IMR-90 (cell line): ENCODE data around the gene TBC1D22A. TPM values are rescaled to one million over a fixed set of nuclear protein-coding genes. Genes with fewer than 3 reads are reported as not detected.
A peak's percentile ranks its signal among the peaks of the same experiment; 100 is the strongest.

Experiments
- ATAC-seq: fragments of 200-7000 bp; cut with Tn5 transposase; 2 replicates; pipeline ENCODE4 v1.9.1; 2020; ENCODE audit warnings: low read depth, mild to moderate bottlenecking, moderate library complexity
- BruUV-seq: library from RNA; stranded (reverse); fragments of 400-500 nt; replicated peaks from 2 replicates; lab custom pipeline; 2021; lab: Mats Ljungman, UMichigan
- CTCF ChIA-PET: fragments of 300-600 bp; formaldehyde crosslinking; extraction: SDS; loops from one replicate; lab custom pipeline; 2021; ENCODE audit warnings: antibody characterized with exemption; lab: Yijun Ruan, JAX
- POLR2A ChIA-PET: fragments of 300-600 bp; sonication (Branson Sonifier 250); formaldehyde crosslinking; loops from one replicate; lab custom pipeline; 2022; ENCODE audit warnings: antibody characterized with exemption; ENCODE audit not compliant: unreplicated experiment; lab: Charles Lee
- DNase-seq: peaks from one replicate; pipeline ENCODE4 v3.0.0; 2013
- H2AFZ ChIP-seq: replicated peaks from 2 replicates; pipeline ENCODE3; 2013; ENCODE audit warnings: low read length, mild to moderate bottlenecking; ENCODE audit not compliant: poor library complexity
- H2AK5ac ChIP-seq: 2 replicates; pipeline ENCODE4 v1.6.1; 2013; ENCODE audit warnings: low read depth, low read length, inconsistent platforms
- H2AK9ac ChIP-seq: replicated peaks from 2 replicates; pipeline ENCODE3; 2013; ENCODE audit warnings: mild to moderate bottlenecking, low read depth, low read length, moderate library complexity; ENCODE audit not compliant: poor library complexity
- H2BK120ac ChIP-seq: 2 replicates; pipeline ENCODE4 v1.6.1; 2013; ENCODE audit warnings: low read depth, low read length, inconsistent platforms
- H2BK15ac ChIP-seq: 3 replicates; pipeline ENCODE4 v1.6.1; 2013; ENCODE audit warnings: low read depth, low read length, inconsistent platforms
- H2BK20ac ChIP-seq: 2 replicates; pipeline ENCODE4 v1.6.1; 2013; ENCODE audit warnings: low read depth, mild to moderate bottlenecking, inconsistent platforms, low read length, moderate library complexity
- H2BK5ac ChIP-seq: 2 replicates; pipeline ENCODE4 v1.6.1; 2013; ENCODE audit warnings: mild to moderate bottlenecking, low read depth, low read length, inconsistent platforms; ENCODE audit not compliant: poor library complexity, severe bottlenecking
- H3K14ac ChIP-seq: replicated peaks from 2 replicates; pipeline ENCODE4 v1.6.1; 2013; ENCODE audit warnings: low read depth, low read length, inconsistent platforms
- H3K18ac ChIP-seq: 2 replicates; pipeline ENCODE4 v1.6.1; 2013; ENCODE audit warnings: low read depth, low read length, control low read depth
- H3K23ac ChIP-seq: 2 replicates; pipeline ENCODE4 v1.6.1; 2013; ENCODE audit warnings: low read depth, low read length, inconsistent platforms
- H3K27ac ChIP-seq: 2 replicates; pipeline ENCODE4 v1.5.1; 2013; ENCODE audit warnings: mild to moderate bottlenecking, control low read depth, low read length; ENCODE audit not compliant: insufficient read depth
- H3K27me3 ChIP-seq: 2 replicates; pipeline ENCODE4 v1.6.1; 2013; ENCODE audit warnings: low read length; ENCODE audit not compliant: control insufficient read depth, insufficient read depth
- H3K36me3 ChIP-seq: 2 replicates; pipeline ENCODE4 v1.6.1; 2013; ENCODE audit warnings: low read length, mixed read lengths; ENCODE audit not compliant: control insufficient read depth, insufficient read depth
- H3K4ac ChIP-seq: 2 replicates; pipeline ENCODE4 v1.6.1; 2013; ENCODE audit warnings: low read depth, low read length, inconsistent platforms
- H3K4me1 ChIP-seq: 2 replicates; pipeline ENCODE4 v1.6.1; 2013; ENCODE audit warnings: low read length, mixed read lengths; ENCODE audit not compliant: control insufficient read depth, insufficient read depth
- H3K4me2 ChIP-seq: 2 replicates; pipeline ENCODE4 v1.6.1; 2013; ENCODE audit warnings: low read depth, mild to moderate bottlenecking, control low read depth, low read length, moderate library complexity
- H3K4me3 ChIP-seq: 2 replicates; pipeline ENCODE4 v1.5.1; 2013; ENCODE audit warnings: low read depth, mild to moderate bottlenecking, control low read depth, low read length, moderate library complexity; ENCODE audit not compliant: insufficient read depth
- H3K56ac ChIP-seq: 2 replicates; pipeline ENCODE4 v1.6.1; 2013; ENCODE audit warnings: low read length, inconsistent platforms; ENCODE audit not compliant: insufficient read depth; ENCODE audit errors: extremely low read depth
- H3K79me1 ChIP-seq, 2 experiments: 2 replicates each; pipeline ENCODE4 v1.6.1; 2013; ENCODE audit warnings: low read length in 2 of 2, inconsistent platforms in 1 of 2, low read depth in 1 of 2
- H3K9ac ChIP-seq: 2 replicates; pipeline ENCODE4 v1.6.1; 2013; ENCODE audit warnings: low read depth, low read length, control low read depth
- H3K9me1 ChIP-seq: 2 replicates; pipeline ENCODE4 v1.6.1; 2013; ENCODE audit warnings: low read length, inconsistent platforms; ENCODE audit not compliant: insufficient read depth
- H3K9me3 ChIP-seq: 2 replicates; pipeline ENCODE4 v1.6.1; 2013; ENCODE audit warnings: low read length; ENCODE audit not compliant: control insufficient read depth, insufficient read depth
- H4K20me1 ChIP-seq: 2 replicates; pipeline ENCODE4 v1.6.1; 2013; ENCODE audit warnings: low read length, inconsistent platforms; ENCODE audit not compliant: insufficient read depth
- H4K5ac ChIP-seq: 2 replicates; pipeline ENCODE4 v1.6.1; 2013; ENCODE audit warnings: mild to moderate bottlenecking, low read depth, low read length, control low read depth
- H4K8ac ChIP-seq, 2 experiments: 2 replicates each; pipeline ENCODE4 v1.6.1; 2013; ENCODE audit warnings: low read depth in 2 of 2, low read length in 2 of 2, control low read depth in 1 of 2, inconsistent platforms in 1 of 2
- H4K91ac ChIP-seq: 2 replicates; pipeline ENCODE4 v1.6.1; 2013; ENCODE audit warnings: low read depth, low read length, inconsistent platforms; ENCODE audit not compliant: insufficient read depth
- BHLHE40 ChIP-seq: fragments of 150-350 bp; IDR thresholded peaks from 2 replicates; pipeline ENCODE4 v1.6.1; 2016; ENCODE audit warnings: mild to moderate bottlenecking, low read depth, low read length
- CEBPB ChIP-seq: IDR thresholded peaks from 2 replicates; pipeline ENCODE4 v1.6.1; 2012; ENCODE audit warnings: low read depth, low read length, improper control_type of control experiment
- CHD1 ChIP-seq: IDR thresholded peaks from 2 replicates; pipeline ENCODE4 v1.6.1; 2012; ENCODE audit warnings: low read depth, low read length, improper control_type of control experiment
- ELK1 ChIP-seq: fragments of 150-350 bp; IDR thresholded peaks from 2 replicates; pipeline ENCODE4 v1.6.1; 2016; ENCODE audit warnings: low read depth, mild to moderate bottlenecking, low read length, moderate library complexity, borderline replicate concordance
- FOS ChIP-seq: fragments of 150-350 bp; IDR thresholded peaks from 2 replicates; pipeline ENCODE4 v1.6.1; 2016; ENCODE audit warnings: low read depth, low read length
- MAFK ChIP-seq: IDR thresholded peaks from 2 replicates; pipeline ENCODE4 v1.6.1; 2012; ENCODE audit warnings: low read depth, low read length, improper control_type of control experiment
- MAZ ChIP-seq: IDR thresholded peaks from 2 replicates; pipeline ENCODE4 v1.6.1; 2012; ENCODE audit warnings: low read depth, mild to moderate bottlenecking, low read length, improper control_type of control experiment, moderate library complexity, borderline replicate concordance
- MXI1 ChIP-seq: IDR thresholded peaks from 2 replicates; pipeline ENCODE4 v1.6.1; 2012; ENCODE audit warnings: low read depth, mild to moderate bottlenecking, low read length, moderate library complexity, borderline replicate concordance
- NFE2L2 ChIP-seq: fragments of 150-350 bp; IDR thresholded peaks from 2 replicates; pipeline ENCODE4 v1.6.1; 2016; ENCODE audit warnings: low read depth, mild to moderate bottlenecking, low read length
- POLR2A ChIP-seq: IDR thresholded peaks from 2 replicates; pipeline ENCODE4 v1.6.1; 2012; ENCODE audit warnings: mild to moderate bottlenecking, low read depth, low read length
- RAD21 ChIP-seq: IDR thresholded peaks from 2 replicates; pipeline ENCODE4 v1.6.1; 2012; ENCODE audit warnings: low read length, improper control_type of control experiment
- RCOR1 ChIP-seq: IDR thresholded peaks from 2 replicates; pipeline ENCODE4 v1.6.1; 2012; ENCODE audit warnings: mild to moderate bottlenecking, low read length, improper control_type of control experiment; ENCODE audit not compliant: insufficient replicate concordance
- RFX5 ChIP-seq: IDR thresholded peaks from 2 replicates; pipeline ENCODE4 v1.8.0; 2012; ENCODE audit warnings: low read depth, mild to moderate bottlenecking, low read length, moderate library complexity
- SMC3 ChIP-seq: fragments of 150-350 bp; IDR thresholded peaks from 2 replicates; pipeline ENCODE4 v1.6.1; 2016; ENCODE audit warnings: low read depth, mild to moderate bottlenecking, antibody characterized with exemption, low read length, moderate library complexity
- WGBS, 2 experiments: methylation state at CpG; one replicate each; pipeline versions ENCODE4 v1.1.5 to v1.1.7; 2013; ENCODE audit warnings: missing lambda C conversion rate in 2 of 2; ENCODE audit not compliant: insufficient read length in 1 of 2; ENCODE audit errors: extremely low coverage in 2 of 2; 5-methylcytosine and 5-hydroxymethylcytosine counted together
- dilution Hi-C: fragments of 300-500 bp; cut with HindIII; formaldehyde crosslinking; loops from one replicate; pipeline ENCODE4 v1.14.3; 2018; ENCODE audit warnings: low sequenced_read_pairs; ENCODE audit not compliant: unreplicated experiment
- in situ Hi-C: fragments of 300-500 bp; cut with MboI; formaldehyde crosslinking; loops from 3 replicates; pipeline ENCODE4 v1.14.3; 2019; ENCODE audit warnings: low sequenced_read_pairs, inconsistent platforms, mixed read lengths
- intact Hi-C: fragments of 100-400 bp; cut with micrococcal nuclease; formaldehyde crosslinking; loops from 2 replicates; pipeline ENCODE4 v1.10.0; 2022
- polyA plus RNA-seq, 3 experiments: library from polyadenylated mRNA; depleted of rRNA; stranded (reverse); fragments of >200 nt; gene quantifications; 2 replicates each; pipeline ENCODE4 v1.2.3, GENCODE V29; 2012; ENCODE audit warnings: low replicate concordance in 1 of 3
- total RNA-seq: library from RNA; depleted of rRNA; stranded (reverse); fragments of >200 nt; gene quantifications from 2 replicates; pipeline ENCODE4 v1.2.3, GENCODE V29; 2012
- TF ChIP-seq, protein P1 (sequence below): conservative IDR thresholded peaks from 2 replicates; pipeline ENCODE4 v1.5.1; 2012; ENCODE audit warnings: mild to moderate bottlenecking, low read depth, low read length, improper control_type of control experiment
- TF ChIP-seq, protein P2 (sequence below): fragments of 150-350 bp; IDR thresholded peaks from 2 replicates; pipeline ENCODE4 v1.6.1; 2017; ENCODE audit warnings: mild to moderate bottlenecking, antibody characterized with exemption, low read length, low read depth

TBC1D22A gene
- total and polyA plus RNA-seq, 2 of the 4 experiments (the other 2 are of a cell fraction), result 9.0 to 16.7 TPM

DNA sequence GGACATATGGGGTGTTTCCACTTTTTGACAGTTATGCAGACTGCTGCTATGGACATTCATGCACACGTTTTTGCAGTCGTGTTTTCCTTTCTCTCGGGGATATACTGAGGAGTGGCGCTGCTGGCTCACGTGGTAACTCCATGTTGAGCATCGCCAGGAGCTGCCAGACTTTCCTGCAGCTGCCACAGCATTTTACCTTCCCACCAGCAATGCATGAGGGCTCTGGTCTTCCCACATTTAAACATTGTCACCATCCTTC is 95.4 kb downstream of the TBC1D22A start:
- in situ Hi-C loops (no loop called here), dilution Hi-C loops (no loop called here), intact Hi-C loops (no loop called here)
- peaks cover 14% of the 10 kb centered on the region for H4K20me1 ChIP-seq
- ATAC-seq (no peak), DNase-seq (no peak)
- no peak overlapping the region for H2AK5ac ChIP-seq
- H3K4ac ChIP-seq, result no peak overlapping the region
- no peak overlapping the region for H4K91ac ChIP-seq
- TF ChIP-seq MAZ, result no peak
- TF ChIP-seq FOS, result no peak
- no peak for TF ChIP-seq BHLHE40
- TF ChIP-seq MXI1, result no peak
- TF ChIP-seq SMC3, result no peak
- no peak for TF ChIP-seq CHD1
- TF ChIP-seq MAFK, result no peak
- no peak for TF ChIP-seq RAD21
- no peak for TF ChIP-seq CEBPB
- TF ChIP-seq ELK1, result no peak
- no peak for TF ChIP-seq RCOR1
- no peak for TF ChIP-seq POLR2A
- TF ChIP-seq, protein P1, sequence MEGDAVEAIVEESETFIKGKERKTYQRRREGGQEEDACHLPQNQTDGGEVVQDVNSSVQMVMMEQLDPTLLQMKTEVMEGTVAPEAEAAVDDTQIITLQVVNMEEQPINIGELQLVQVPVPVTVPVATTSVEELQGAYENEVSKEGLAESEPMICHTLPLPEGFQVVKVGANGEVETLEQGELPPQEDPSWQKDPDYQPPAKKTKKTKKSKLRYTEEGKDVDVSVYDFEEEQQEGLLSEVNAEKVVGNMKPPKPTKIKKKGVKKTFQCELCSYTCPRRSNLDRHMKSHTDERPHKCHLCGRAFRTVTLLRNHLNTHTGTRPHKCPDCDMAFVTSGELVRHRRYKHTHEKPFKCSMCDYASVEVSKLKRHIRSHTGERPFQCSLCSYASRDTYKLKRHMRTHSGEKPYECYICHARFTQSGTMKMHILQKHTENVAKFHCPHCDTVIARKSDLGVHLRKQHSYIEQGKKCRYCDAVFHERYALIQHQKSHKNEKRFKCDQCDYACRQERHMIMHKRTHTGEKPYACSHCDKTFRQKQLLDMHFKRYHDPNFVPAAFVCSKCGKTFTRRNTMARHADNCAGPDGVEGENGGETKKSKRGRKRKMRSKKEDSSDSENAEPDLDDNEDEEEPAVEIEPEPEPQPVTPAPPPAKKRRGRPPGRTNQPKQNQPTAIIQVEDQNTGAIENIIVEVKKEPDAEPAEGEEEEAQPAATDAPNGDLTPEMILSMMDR, result no peak
- TF ChIP-seq, protein P2, sequence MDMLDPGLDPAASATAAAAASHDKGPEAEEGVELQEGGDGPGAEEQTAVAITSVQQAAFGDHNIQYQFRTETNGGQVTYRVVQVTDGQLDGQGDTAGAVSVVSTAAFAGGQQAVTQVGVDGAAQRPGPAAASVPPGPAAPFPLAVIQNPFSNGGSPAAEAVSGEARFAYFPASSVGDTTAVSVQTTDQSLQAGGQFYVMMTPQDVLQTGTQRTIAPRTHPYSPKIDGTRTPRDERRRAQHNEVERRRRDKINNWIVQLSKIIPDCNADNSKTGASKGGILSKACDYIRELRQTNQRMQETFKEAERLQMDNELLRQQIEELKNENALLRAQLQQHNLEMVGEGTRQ, result no peak
- TF ChIP-seq NFE2L2, result no peak
- no peak for TF ChIP-seq RFX5
- H2BK120ac ChIP-seq, result no peak overlapping the region
- H4K5ac ChIP-seq, result no peak overlapping the region
- H2BK5ac ChIP-seq, result no peak overlapping the region
- H3K9ac ChIP-seq, result no peak overlapping the region
- H3K27me3 ChIP-seq, result no peaks in the 10 kb centered on the region
- H2AFZ ChIP-seq, result no peak overlapping the region
- H3K27ac ChIP-seq, result no peak overlapping the region
- ChIA-PET CTCF (interaction anchor here (1.8 kb wide), 1 partner anchor 12 kb away, joined by 4 read pairs; no protein-coding TSS in a partner anchor), POLR2A (no interaction called here)
- no TSS peak for BruUV-seq
- no peaks in the 10 kb centered on the region for H3K4me1 ChIP-seq
- no peak overlapping the region for H2BK20ac ChIP-seq
- H2AK9ac ChIP-seq, result peak overlapping the region; percentile 55
- peaks cover 9% of the 10 kb centered on the region; the same call in 1 of the 2 replicates for H3K9me1 ChIP-seq
- no peak overlapping the region for H3K14ac ChIP-seq
- H3K4me2 ChIP-seq, result no peak overlapping the region
- no peaks in the 10 kb centered on the region for H3K36me3 ChIP-seq
- no peak overlapping the region for H2BK15ac ChIP-seq
- H3K56ac ChIP-seq, result no peak overlapping the region
- H3K4me3 ChIP-seq, result no peak overlapping the region
- peaks cover 16 to 40% of the 10 kb centered on the region in 2 experiments for H3K79me1 ChIP-seq
- H3K18ac ChIP-seq, result no peak overlapping the region
- no peak overlapping the region; the same call in 1 of the 2 replicates for H3K23ac ChIP-seq
- WGBS, 2 experiments, result 84% methylated on average over 6 of the region's 6 CpGs; no CpG with 5 or more reads in 1 of the 2 experiments
- peaks cover 3% of the 10 kb centered on the region; the same call in 1 of the 2 replicates for H3K9me3 ChIP-seq
- no peak overlapping the region for H4K8ac ChIP-seq
